HG03571 (cell line): ENCODE results near the gene PITPNM3.
"Not testable (repeated sequence)": the region's sequence is repeated elsewhere in the genome, so short reads cannot be mapped to it uniquely, and the experiment has no call there.

ENCODE experiments used
- ATAC-seq: cut with Tn5 transposase; IDR thresholded peaks from one replicate; pipeline ENCODE4 v1.9.1; 2021; ENCODE audit not compliant: unreplicated experiment

Gene PITPNM3

DNA sequence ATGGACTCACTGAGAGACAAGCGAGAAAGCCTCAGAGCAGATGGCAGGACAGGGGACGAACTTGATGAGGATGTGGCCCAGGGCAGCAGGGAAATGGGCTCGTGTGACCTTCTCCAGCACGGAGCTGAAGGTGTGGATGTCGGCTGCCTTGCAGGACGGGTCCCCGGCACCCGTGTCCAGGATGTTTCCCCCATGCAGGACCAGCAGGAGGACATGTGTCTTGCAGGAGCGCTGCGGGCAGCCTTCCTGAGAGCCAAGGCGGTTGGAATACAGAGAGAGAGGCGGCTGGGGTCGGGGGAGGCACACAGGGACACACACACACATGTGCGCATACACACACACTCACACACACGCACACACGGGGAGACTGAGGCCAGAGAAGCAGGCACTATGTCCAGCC lies 72.8 kb downstream of the PITPNM3 start:
- no peak for ATAC-seq

DNA sequence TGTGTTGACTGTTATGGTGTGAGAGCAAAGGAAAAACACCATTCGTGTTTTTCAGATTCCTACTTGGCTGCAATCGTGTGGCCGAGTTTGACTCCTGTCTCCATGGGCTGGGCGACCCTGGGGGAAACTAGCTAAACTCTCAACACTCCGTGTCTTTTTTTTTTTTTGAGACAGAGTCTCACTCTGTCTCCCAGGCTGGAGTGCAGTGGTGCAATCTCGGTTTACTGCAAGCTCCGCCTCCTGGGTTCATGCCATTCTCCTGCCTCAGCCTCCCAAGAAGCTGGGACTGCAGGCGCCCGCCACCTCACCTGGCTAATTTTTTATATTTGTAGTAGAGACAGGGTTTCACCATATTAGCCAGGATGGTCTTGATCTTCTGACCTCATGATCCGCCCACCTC lies 73.6 kb downstream of the PITPNM3 start:
- not testable (repeated sequence) for ATAC-seq

DNA sequence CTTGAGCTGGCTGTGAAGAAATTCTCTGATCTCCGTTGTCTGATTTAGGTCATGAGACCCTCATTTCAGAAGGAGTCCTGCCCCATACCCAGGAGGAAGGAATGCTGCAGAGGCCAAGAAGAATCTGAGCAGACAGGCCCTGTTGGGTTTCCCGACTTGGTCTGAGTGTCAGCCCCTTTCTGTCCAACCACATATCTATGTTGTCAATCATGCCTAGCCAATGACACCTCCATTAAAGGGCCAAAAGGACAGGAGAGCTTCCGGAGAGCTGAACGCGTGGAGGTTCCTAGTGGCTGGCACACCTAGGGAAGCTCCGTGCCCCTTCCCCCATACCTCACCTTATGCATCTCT lies 74.3 kb downstream of the PITPNM3 start:
- ATAC-seq: no peak

DNA sequence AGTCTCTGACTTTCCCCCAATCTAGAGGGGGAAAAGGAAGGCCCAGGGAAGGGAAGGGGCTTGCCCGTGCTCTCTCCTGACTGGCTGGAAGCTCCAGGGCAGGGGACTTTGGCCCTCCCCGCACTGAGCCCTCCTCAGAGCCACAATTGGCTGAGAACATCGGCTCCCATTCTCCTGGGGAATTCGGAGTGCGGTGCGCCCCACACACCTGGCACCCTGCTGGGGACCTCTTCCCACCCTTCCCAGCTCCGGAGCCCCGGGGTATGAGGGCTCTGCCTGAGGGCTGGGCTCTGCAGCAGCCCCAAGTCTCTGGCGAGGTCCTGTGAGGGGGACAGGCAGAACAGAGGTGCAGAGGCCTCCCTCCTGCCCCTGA lies 76.1 kb downstream of the PITPNM3 start:
- ATAC-seq: no peak

DNA sequence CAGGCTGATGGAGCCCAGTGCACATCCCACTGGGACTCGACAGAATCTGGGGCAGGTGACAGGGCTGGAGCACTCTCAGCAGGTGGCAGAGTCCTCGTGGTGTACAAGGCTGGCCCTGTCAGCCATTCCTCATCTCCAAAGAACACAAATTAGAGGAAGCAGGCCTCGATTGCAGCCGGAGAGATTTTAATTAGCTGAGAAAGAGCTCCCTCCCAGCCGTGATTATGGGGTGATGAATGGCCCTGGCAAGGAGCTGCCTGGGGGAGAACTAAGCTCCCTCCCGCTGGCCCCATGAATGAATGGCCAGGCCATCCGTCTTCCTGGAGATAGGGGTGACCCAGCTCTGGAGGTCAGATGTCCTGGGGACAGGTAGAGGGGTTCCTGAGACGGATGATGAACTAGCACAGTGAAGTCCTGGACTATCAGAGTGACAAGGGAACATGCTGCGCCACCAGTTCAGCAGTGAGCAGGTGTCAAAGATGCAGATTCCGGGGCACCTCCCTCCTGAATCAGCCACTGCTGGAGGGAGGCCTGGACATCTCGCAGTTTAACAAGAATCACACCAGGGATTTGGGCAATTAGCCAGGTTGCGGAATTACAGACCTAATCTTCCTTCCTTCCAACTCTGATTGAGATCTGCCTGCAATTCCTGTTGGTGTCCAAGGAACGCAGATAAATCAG lies 76.6 kb downstream of the PITPNM3 start:
- no peak for ATAC-seq

DNA sequence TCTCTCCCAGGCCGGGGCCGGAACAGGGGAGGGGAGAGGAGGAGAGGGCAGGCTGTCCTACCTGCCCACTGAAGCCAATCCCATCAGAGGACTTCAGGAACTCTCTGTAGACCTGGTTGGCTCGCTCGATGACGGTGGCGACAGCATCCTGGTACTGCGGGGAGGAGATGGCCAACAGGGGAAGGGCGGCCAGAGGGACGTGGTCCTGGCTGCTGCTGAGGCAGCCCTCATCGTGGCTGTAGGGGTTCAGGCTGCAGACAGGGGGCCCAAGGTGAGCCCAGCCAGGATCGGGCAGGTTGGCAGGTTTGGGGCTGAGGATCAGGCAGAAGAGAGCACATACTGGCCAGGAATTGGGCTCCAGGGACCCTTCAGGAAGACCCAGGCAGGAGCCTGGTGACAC lies 77.9 kb downstream of the PITPNM3 start:
- ATAC-seq: no peak

DNA sequence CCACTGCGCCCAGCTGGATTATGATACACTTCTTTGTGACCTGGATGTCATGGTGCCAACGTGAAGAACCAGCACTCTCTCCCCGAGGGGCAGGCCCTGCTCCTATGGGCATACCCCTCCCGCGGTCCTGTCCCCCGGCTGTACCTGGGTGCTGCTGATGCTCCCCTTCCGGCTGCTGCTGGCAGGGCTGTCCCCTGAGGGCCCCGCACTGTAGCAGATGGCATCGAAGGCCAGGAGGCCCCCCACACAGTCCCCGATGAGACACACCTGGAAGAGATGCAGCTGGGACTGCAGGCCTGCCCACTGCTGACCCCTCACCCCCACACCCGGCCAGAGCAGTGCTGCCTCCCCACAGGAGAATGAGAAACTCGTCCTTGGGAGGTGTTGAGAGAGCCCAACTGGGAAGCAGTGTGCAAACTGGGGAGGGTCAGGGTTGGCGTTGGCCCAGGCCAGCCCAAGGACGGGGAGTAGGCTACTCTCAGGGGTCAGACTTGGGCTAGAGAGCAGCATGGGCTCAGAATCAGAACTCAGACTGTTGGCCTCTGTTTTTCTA lies 78.4 kb downstream of the PITPNM3 start:
- no peak for ATAC-seq

DNA sequence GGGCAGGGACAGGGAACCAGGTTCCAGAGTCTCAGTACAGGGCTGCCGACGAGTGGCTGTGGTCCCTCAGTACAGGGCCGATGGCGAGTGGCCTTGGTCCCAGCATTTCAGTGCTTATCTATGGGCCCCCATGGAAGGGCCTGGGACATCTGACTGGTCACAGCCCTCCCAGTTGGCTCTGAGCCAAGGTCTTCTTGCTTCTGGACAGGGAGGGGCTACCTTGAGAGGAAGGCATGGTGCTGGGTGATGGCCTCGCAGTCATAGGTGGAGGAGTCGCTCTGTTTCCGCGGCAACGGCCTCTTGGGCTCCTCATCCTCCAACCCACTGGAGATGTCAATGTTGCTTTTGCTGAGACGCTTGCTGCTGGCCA lies 79.6 kb downstream of the PITPNM3 start:
- no peak for ATAC-seq

DNA sequence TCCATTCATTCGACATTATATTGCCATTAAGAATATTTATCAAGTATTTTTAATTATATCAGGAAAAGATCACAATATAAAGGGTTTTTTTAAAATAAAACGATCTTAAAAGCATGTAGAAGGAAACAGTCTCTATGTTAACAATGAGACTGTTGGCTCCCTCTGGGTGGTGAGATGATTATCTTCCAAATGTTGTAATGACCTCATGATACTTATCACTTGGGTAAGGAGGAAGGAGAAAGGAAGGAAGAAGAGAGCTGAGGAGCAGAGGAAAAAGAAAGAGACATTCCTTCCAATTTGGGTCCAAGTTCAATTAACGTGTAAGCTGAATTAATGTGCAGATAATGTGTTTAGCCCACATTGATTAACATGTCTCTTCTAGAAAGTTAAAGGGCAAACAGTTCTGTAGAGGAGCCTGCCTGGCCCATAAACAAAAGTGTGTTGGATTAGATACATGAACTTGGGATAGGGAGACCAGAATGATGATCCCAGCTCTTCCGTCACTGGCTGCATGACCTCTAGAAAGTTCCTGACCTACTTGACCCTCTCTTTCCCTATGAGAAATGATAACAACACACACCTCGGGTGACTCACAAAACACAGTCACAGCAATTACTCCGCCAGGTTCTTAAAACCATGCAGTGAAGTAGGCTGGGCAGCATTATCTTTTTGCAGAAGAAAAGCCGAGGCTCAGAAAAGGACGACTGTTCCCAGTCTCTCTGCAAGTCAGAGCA lies 80.1 kb downstream of the PITPNM3 start:
- no peak for ATAC-seq

DNA sequence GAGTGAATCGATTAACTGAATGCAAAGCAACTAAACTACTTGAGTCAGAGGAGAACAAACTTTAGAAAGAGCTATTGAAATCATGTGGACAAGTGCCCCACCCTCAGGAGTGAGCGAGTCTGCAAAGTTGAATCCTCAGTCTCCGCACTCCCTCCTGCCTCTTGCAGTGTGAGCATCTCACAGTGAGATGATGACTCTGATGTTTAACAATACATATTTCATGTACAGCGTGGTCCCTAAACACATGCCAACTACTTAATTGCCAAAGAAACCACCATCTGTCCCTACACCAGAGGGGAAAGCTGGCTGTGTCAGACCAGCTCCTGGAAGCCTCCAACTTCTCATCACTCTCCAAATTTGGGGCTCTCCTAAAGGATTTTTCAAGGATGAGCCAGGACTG lies 80.9 kb downstream of the PITPNM3 start:
- no peak for ATAC-seq

DNA sequence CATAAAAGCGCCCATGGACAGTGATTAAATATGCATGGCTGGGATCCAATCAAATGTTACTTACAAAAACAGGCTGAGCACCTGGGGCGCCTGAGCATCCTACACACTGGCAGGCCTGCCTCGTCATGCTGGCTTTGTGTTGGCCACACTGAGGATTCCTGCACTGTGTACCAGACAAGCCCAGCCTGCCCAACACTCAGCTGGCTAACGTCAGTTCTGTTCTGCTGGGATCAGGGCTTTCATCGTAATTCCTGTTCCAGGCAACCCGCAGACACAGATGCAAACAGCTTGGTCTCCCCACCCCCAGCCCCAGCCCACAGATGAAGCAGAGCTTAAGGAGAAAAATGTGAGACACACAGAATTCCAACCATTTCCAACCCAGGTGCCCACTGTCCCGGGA lies 81.4 kb downstream of the PITPNM3 start:
- no peak for ATAC-seq

DNA sequence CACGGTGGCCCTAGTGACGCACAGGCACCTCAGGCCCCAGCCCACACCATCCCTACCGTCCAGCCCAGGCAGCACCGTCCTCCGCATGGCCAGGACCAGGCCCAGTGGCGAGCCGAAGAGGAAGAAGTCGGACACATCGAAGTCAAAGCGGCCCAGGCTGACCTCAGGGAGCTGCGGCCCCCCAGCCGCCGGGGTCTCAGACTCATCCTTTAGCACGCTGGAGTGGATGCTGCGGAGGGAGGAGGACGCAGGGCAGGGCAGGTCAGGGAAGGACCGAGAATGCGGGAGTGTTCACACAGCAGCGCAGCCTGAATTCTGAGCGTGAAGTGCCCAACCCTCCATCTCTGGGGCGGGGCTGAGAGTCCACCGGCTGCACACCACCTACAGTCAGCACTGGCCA lies 82.0 kb downstream of the PITPNM3 start:
- ATAC-seq: no peak

DNA sequence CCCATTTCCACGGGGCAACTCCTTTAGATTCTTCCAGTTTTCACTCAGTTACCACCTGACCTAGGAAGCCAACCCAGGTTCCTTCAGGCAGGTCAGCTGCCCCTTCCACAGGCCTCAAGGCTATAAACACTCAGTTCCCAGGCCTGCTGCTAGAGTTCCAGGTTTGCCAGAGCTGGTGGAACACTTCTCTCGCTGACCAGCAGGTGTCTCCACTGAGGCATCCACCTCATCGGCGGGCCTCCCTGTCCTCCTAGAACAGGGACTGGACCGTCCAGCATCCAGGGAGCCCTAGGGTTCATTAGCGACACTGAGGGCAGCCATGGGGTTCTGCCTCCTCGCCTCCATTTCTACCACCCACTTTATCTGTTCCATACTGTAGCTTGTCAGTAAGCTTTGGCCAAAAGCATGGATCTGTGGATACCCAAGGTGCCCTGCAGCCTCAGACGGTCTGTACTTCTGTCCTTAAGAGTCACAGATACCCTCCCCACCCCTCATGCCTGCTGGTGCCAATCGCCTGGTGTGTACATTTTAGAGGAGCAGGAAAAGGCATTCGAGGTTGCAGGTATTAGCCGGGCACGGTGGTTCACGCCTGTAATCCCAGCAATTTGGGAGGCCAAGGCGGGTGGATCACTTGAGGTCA lies 83.1 kb downstream of the PITPNM3 start:
- no peak for ATAC-seq

DNA sequence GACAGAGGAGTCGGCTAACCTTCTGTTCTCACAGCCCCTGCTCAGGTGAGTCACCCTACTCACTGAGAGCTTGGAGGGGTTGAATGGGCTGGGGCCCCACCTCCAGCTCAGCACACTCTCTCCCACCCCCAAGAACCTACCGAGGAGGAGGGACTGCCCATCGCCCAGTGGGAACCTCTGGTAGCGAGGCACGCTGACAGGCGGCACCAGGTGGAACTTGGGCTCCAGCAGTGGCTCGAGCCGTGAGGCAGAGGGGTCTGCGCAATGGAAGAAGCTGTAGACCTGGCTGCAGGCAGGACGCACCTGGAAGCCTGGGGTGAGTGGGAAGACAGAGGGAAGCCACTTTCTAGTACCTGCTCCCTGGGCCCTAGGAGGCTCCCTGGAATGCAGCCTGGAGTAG lies 83.8 kb downstream of the PITPNM3 start:
- ATAC-seq: no peak

DNA sequence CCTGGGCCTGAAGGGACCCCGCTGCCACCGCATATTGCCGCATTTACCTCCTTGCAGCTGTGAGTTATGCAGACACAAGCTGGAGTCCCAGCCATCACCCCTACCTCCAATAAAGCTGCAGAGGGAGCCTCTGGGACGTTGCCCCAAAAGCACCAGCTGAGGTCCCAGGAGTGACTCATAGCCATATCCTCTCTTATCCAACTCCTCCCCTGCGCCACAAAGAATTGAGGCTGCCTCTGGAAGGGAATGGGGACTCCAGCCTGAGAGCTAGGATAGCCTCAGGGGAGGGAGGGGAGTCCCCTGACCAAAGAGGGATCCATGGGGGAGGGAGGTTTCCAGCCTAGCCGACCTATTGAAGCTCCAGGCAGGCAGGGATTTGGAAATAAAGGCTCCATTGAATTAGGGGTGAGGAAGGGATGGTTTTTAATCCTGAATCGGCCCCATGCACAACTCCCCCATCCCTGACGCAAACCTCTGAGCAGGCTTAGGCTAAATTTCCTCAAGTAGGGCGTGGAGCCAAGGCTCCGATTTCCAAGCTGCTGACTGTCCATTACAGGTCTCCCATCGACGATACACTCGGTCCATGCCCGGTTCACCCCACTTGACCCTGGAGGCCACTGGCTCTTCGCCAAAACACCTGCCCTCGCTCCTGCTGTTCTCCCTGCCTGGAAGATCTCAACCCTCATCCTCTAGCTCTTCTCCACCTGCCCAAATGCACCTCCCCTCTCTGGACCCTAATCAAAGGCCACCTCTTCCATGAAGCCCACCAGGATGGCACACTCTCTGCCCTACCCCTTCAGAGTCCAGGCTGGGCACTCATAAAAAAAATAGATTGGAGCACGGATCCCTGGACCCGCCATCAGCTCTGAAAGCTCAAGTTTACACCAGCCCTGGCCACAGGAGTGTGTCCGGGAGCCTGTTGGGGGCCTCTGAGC lies 84.6 kb downstream of the PITPNM3 start:
- ATAC-seq: no peak

DNA sequence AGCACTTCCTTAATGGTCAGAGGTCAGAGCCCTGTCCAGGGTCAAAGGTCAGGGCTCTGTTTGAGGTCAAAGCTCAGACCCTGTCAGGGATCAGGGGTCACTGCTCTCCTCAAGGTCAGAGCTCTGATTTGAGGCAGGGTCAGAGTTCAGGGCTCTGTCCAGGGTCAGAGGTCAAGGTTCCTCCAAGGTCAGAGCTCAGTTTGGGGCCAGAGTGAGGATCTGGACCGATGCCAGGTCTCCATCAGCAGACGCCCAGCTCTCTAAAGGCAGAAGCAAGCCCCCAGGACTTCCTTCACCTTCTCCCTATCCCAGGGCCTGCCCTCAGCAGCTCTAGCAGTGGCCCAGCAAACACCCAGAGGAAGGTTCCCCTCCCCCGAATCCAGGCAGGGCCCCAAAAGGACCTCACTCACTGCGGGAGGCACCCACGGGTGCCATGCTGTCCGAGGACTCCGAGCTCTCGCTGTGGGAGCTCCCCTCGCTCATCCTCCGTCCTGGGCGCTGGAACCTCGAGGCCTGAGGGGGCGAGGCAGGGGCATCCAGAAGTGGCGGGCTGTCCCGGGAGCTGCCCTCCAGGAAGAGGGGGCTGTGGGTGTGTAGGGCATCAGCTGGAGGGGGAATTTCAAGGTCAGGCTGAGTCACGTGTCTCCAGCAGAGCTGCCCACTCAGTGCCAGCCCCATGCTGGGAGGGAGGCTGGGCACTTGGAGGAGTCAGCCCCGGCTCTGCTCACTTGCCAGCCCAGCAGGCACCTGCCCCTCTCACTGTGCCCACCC lies 85.4 kb downstream of the PITPNM3 start:
- no peak for ATAC-seq

DNA sequence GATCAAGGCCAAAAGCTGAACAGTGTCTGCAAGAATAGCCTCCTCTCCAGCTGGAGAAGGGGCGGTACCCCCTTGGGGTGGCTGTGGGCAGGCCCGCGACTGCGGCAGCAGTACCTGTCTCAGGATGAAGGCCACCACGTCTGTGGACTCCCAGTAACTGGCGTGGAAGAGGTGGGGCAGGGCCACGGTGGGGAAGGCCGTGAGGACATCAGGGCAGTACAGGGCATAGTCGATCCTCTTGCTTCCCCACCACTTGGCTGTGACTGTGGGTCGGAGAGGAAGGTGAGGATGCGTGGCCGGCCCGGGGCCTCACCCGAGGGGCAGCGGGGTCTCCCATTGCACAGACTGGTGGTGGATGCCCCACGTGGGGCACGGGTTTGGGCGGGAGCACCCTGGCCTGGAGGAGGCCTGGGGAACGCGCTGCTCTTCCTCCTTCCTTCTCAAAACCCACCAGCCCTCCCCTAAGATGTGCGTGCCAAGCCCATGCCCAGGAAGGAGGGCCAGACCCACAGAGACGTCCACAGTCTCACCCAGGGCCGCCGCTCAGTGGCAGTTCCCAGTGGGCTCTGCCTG lies 86.1 kb downstream of the PITPNM3 start:
- no peak for ATAC-seq

DNA sequence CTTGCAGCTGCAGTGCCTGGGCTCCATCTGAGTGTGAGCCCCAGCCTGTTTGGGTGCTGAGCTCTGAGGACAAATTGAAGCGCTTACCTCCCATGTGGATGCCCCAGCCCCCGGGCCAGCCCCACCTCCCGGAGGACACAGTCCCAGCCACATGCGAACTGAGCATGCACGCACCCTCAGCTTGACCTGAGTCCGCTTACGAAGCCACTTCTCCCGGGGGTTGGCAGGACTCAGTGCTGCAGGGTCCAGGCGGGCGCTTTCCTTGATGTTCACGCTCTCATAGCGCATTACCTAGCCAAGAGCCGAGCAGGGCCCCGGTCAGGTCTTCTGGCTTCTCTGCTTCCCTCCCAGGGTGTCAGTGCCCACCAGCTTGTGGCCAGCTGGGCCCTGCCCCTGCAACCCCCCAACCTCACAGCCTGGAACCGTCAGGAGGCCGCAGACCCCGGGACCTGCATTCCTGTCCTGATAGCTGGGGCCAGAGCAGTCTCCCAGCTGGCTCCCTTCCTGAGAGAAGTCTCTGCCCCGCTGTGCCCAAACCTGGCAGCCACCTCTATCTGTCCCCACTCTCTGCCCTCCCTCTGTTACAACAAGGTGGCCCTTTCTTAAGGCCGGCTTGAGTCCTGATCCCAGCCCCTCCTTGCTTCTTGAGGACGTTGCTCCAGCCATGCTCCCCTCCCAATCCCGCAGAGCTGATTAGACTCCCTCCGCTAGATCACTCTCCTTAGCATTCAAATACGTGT lies 88.1 kb downstream of the PITPNM3 start:
- ATAC-seq: no peak

DNA sequence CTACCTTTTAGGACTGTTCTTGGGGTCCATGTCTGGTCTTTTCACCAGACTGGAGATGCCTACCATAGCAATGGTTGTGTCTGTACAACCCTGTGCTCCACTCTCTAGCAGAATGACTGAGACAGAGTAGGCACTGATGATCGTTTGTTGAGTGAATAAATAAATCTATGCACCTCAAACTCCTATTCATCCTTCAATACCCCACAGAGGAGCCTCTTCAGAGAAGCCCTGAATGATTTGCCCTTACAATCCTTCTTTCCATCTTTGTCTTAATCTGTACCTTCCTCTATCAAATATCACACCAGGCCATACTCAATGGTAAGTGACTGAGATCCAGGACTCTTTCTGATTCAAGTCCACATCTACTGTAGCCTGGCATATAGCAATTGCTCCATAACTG lies 88.8 kb downstream of the PITPNM3 start:
- ATAC-seq: no peak
